Ascending aorta (tissue), 2 donors: Measurements from ENCODE around the gene KIN. TPM values are rescaled to one million over a fixed set of nuclear protein-coding genes. Genes with fewer than 3 reads are reported as not detected.

Experiments
- DNase-seq, 2 donors: peaks; one replicate each; pipeline ENCODE4 v3.0.0-alpha.2; 2019; ENCODE audit warnings: low spot score in 2 of 2
- H3K27ac ChIP-seq, 2 donors: fragments of 200-600 bp; sonication (generic); one replicate each; pipeline ENCODE4 v1.5.1; 2016 to 2017; ENCODE audit warnings: mild to moderate bottlenecking in 1 of 2
- H3K27me3 ChIP-seq: fragments of 200-600 bp; sonication (generic); one replicate; pipeline ENCODE4 v1.5.1; 2017
- H3K36me3 ChIP-seq, 2 donors: fragments of 200-600 bp; sonication (generic); one replicate each; pipeline ENCODE4 v1.5.1; 2016
- H3K4me1 ChIP-seq, 2 donors: fragments of 200-600 bp; sonication (generic); one replicate each; pipeline ENCODE4 v1.5.1; 2016 to 2017; ENCODE audit warnings: mild to moderate bottlenecking in 1 of 2
- H3K4me3 ChIP-seq, 2 donors: fragments of 200-600 bp; sonication (generic); one replicate each; pipeline ENCODE4 v1.5.1; 2016 to 2017; ENCODE audit warnings: mild to moderate bottlenecking in 1 of 2
- H3K9me3 ChIP-seq, 2 donors: fragments of 200-600 bp; sonication (generic); one replicate each; pipeline ENCODE4 v1.5.1; 2016
- intact Hi-C: fragments of 100-400 bp; cut with DNase I; formaldehyde crosslinking; loops from one replicate; pipeline ENCODE4 v1.15.1; 2023
- total RNA-seq: library from RNA; depleted of rRNA; stranded (reverse); fragments of >200 nt; gene quantifications from one replicate; pipeline ENCODE4 v1.1.0, GENCODE V29; 2016
- TF ChIP-seq, protein P1 (sequence below), 3 experiments: fragments of 200-600 bp in 2 of 3; fragments of 450-650 bp in 1 of 3; sonication (generic) in 2 of 3; IDR thresholded peaks; one replicate each; pipeline ENCODE4 v1.5.1; 2016 to 2019; ENCODE audit warnings: antibody characterized with exemption in 3 of 3, mild to moderate bottlenecking in 1 of 3, moderate library complexity in 1 of 3

KIN gene
- total RNA-seq = 8.1 TPM

GRCh38 chr10:7787857-7788638 lies at the start of gene KIN, which contains the start of gene ATP5F1C:
TSS of gene KIN (minus strand) at chr10:7787993. CDS start at chr10:7787933, 60 bp downstream.
TSS of gene ATP5F1C (plus strand) at chr10:7788177. CDS start at chr10:7788208, 31 bp downstream.
- TF ChIP-seq, protein P1, sequence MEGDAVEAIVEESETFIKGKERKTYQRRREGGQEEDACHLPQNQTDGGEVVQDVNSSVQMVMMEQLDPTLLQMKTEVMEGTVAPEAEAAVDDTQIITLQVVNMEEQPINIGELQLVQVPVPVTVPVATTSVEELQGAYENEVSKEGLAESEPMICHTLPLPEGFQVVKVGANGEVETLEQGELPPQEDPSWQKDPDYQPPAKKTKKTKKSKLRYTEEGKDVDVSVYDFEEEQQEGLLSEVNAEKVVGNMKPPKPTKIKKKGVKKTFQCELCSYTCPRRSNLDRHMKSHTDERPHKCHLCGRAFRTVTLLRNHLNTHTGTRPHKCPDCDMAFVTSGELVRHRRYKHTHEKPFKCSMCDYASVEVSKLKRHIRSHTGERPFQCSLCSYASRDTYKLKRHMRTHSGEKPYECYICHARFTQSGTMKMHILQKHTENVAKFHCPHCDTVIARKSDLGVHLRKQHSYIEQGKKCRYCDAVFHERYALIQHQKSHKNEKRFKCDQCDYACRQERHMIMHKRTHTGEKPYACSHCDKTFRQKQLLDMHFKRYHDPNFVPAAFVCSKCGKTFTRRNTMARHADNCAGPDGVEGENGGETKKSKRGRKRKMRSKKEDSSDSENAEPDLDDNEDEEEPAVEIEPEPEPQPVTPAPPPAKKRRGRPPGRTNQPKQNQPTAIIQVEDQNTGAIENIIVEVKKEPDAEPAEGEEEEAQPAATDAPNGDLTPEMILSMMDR (IDR thresholded peaks at IDR 0.05) = no peak
- Histone ChIP-seq H3K36me3 (no peaks in the 10 kb centered on the region), H3K4me1 (peaks cover 0 to 22% of the 10 kb centered on the region in 2 donors), H3K27me3 (no peaks in the 10 kb centered on the region), H3K27ac (peak within 1 kb of the TSS; percentile 75 to 80), H3K4me3 (peak within 1 kb of the TSS; percentile 64 to 95), H3K9me3 (no peaks in the 10 kb centered on the region)
- peak; percentile 84 to 98 for DNase-seq
- intact Hi-C loops = loop anchor here (1.0 kb wide), 1 partner anchor 30 kb away; the partner anchor contains the start of gene TAF3

DNA sequence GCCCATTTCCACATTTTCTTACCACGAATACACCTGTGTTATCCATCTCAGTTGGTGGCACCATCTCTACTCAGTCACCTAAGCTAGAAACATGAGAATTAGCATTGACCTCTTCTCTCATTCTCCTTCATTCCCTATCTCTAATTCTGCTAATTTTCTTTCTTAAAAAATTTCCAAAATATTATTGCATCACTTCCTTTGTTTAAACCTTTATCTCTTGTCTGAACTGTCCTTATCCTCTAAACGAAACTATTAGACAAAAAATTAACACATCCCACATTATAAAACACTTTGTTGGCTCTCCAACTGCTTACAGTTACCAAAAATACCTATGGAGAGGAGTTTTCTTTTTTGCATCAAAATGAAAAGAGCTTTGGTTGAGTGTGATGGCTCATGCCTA lies 48.8 kb upstream of the KIN start:
- Histone ChIP-seq H3K9me3 (no peaks in the 10 kb centered on the region), H3K4me1 (no peaks in the 10 kb centered on the region), H3K27ac (no peak overlapping the region), H3K36me3 (peaks cover 0 to 6% of the 10 kb centered on the region in 2 donors), H3K27me3 (no peaks in the 10 kb centered on the region), H3K4me3 (no peak overlapping the region)
- DNase-seq = no peak
- TF ChIP-seq, protein P1 (IDR thresholded peaks at IDR 0.05) = no peak
- intact Hi-C loops = no loop called here

- H3K27me3 ChIP-seq = no peaks in the 10 kb centered on the region
- no peak overlapping the region for H3K4me3 ChIP-seq
- no peaks in the 10 kb centered on the region for H3K9me3 ChIP-seq
- H3K27ac ChIP-seq = no peak overlapping the region
- no peak for DNase-seq
- TF ChIP-seq, protein P1 (IDR thresholded peaks at IDR 0.05) = no peak
- H3K36me3 ChIP-seq = no peaks in the 10 kb centered on the region
- intact Hi-C loops = no loop called here
- no peaks in the 10 kb centered on the region for H3K4me1 ChIP-seq
Measured at GRCh38 chr10:7834262-7834661, 46.5 kb upstream of the KIN start.

GRCh38 chr10:7833210-7833609 lies 45.4 kb upstream of the KIN start:
- H3K9me3 ChIP-seq = no peaks in the 10 kb centered on the region
- no peak overlapping the region for H3K27ac ChIP-seq
- H3K4me3 ChIP-seq = no peak overlapping the region
- H3K27me3 ChIP-seq = no peaks in the 10 kb centered on the region
- H3K36me3 ChIP-seq = no peaks in the 10 kb centered on the region
- no peak for DNase-seq
- no peaks in the 10 kb centered on the region for H3K4me1 ChIP-seq
- intact Hi-C loops = no loop called here
- TF ChIP-seq, protein P1 (IDR thresholded peaks at IDR 0.05) = no peak

DNA sequence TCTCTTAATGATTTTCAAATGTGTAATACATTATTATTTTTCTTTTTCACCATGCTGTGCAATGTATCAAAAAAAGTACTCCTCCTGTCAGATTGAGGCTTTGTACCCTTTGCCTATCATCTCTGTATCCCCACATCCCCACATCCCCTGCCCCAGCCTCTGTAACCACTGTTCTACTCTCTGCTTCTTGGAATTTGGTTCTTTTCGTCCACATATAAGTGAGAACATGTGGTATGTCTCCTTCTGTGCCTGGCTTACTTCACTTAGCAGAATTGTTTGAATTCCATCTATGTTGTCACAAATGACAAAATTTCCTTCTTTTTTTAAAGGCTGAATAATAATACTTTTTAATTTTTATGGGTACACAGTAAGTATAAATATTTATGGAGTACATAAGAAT lies 44.3 kb upstream of the KIN start:
- Histone ChIP-seq H3K9me3 (no peaks in the 10 kb centered on the region), H3K27me3 (no peaks in the 10 kb centered on the region), H3K36me3 (no peaks in the 10 kb centered on the region), H3K4me3 (no peak overlapping the region), H3K27ac (no peak overlapping the region), H3K4me1 (no peaks in the 10 kb centered on the region)
- intact Hi-C loops = no loop called here
- no peak for DNase-seq
- TF ChIP-seq, protein P1 (IDR thresholded peaks at IDR 0.05) = no peak
